HPDE6-E6E7 (cell line): ENCODE data around the gene TBX4.

Experiments
- DNase-seq: peaks from one replicate; pipeline ENCODE4 v3.0.0; 2011; ENCODE audit warnings: missing footprints; ENCODE audit errors: extremely low spot score

TBX4 gene

DNA sequence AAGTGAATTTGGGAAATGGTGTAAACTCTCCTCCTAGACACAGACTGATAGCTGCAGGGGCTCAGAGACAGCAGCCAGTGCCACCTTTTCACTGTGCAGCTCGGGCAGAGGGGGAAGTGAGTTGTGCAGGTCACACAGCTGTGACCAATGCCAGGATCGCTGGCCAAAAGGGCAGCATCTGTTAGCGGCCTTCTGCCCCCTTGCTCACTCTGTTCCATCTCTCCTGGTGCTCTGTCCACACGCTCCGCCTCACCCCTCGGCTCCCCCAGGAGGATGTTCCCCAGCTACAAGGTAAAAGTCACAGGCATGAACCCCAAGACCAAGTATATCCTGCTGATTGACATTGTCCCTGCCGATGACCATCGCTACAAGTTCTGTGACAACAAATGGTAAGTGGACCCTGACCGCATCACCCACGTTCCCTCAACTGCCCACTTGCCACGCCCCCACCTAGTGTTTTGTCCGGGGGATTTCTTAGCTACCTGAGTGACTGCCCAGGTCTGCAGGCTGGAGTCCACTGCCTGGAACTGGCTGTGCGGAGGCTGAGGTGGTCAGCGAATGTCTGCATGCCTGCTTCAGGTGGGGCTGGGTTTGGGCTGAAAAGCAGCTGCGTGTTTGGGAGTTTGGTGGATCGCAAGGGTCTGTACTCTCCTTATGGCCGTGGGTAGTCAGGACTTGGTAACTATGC lies 13.5 kb downstream of the TBX4 start:
- no peak for DNase-seq

DNA sequence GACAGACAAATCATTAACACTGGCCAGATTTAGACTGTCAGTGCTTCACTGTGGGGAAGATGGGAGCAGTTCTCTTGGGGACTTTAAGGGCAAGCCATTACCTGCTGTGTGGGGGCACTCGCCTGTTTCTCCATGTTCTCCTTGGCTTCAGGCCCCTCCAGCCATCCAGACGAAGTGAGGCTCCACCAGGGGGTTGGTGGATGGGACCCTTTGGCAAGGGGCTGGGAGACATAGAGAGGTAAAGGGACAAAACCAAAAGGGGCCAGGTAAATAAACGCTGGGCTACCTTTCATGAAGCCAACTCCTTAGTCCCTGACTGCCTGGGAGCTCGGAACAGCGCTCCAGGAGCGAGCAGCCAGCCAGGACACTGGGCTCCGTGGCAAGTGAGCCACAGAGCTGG lies 14.0 kb downstream of the TBX4 start:
- no peak for DNase-seq

DNA sequence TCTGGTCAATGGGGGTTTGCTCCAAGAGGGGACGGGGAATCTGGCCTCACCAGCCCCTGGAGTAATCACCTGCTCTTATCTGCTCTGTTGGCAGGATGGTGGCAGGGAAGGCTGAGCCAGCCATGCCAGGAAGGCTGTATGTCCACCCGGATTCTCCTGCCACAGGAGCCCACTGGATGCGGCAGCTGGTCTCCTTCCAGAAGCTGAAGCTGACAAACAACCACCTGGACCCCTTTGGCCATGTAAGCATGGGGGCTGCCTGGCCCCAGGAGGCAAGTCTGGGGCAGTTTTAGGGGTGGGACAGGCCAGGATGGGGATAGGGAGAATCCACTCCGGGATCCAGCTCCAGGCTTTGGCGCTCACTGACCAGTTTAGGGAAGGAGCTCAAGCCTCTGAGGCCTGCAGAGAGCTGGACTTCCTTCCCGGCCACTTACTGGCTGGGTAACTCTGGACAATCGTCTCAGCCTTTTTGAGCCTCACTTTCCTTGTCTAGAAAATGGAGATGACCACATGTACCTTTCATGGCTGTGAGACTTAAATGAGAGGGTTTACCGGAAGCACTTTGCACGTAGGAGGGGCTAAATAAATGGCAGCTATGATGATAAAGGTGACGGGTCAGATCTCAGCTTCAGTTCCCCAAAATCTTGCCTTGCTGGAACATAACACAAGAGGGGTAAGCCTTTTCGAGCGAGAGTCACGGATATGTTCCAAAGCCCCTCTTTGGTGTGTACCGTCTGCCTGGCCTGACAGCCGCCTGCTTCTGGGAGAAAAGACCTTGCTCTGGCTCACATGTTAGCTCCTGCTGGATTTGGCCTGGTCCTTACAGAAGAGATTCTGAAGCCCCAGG lies 15.4 kb downstream of the TBX4 start:
- no peak for DNase-seq

DNA sequence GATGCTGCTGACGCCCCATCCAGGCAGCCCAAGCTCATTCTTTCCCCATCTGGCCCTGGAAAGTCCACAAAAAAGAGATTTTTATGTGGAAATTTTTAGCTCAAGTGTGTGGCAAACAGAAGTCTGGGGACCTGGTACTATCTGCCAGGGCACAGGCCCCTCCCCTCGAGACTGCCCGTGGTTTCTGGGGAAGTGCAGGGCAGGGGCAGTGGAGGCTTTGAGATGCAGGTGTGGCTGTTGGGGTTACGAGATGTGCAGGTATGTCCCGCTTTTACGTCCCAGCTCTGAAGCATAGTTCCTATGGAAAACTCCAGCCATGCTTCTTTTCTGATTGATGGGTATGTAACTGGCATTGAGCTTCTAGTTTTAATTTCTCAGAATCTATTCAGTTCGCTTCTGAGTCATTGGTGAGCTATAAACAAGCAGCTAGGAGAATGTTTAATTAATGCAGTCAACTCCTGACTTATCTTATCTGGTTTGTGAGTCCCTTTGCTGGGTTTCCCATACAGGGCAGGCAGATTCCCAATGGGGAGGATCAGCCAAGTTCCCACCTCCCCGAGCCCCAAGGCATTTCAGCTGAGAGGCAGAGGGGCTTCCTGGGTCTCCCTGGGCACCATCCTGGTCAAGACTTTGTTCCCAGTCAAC lies 16.2 kb downstream of the TBX4 start:
- DNase-seq, result no peak

DNA sequence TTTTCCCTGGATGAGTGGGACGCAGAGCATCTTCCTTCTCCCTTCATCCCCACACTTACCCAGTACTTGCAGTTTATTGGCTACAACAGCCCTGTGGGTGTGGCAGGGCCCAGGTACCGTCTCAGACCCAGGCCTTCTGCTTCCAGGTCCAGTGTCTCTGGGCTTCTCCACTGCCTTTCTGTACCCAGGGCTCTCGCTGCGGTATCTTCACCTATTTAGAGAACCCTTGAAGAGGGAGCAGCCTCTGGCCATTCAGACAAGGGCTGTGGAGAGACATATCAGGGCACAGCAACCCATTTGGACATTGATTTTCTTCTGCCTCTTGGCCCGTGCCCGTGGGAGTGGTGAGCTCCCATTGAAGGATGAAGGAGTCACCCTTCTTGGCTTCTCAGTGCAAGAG lies 17.3 kb downstream of the TBX4 start:
- DNase-seq, result no peak

DNA sequence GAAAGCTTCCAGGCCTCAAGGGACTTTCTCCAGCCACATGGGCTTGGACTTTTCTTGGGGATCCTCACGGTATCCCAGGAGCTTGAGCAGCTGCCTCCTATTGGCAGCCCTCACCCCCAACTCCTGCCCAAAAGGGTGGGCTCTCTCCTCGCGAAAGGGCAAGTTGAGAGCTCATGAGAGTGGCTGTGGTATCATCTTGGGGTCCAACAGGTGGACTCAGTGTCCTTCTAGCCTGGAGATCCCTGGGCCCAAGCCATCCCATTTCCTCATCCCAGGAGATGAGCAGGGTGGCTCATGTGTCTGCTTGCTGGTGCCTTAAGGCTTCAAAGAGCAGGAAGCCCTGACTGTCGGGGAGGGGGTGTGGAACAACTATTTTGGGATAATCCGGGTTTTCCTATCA lies 17.7 kb downstream of the TBX4 start:
- DNase-seq, result no peak

DNA sequence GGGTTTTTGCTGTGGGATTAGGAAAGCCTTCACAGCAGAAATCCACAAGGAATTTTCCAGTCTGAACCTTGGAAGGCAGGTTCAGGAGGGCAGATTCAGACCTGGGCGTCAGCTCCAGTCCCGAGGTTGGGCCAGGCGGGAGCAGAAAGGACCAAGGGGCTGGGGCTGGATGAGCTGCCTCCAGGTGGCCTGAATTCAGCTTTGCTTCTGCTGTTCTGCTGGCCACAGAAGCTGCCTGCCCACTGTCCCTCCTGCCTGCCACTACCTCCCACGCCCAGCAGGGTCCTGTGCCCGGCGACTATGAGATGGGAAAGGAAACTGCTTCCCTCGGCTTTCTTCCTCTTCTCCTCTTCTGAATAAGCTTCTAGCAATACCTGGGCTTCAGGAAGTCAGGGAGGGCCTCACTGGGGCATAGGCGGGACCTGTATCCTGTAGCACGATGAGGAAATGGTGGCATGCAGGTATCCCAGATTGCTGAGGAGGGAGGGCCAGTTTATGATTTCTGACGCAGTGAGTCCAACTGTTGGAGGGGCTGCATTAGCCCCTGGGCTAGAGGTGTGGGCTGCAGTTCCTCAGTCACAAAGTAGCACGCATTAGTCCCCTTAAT lies 18.4 kb downstream of the TBX4 start:
- no peak for DNase-seq

DNA sequence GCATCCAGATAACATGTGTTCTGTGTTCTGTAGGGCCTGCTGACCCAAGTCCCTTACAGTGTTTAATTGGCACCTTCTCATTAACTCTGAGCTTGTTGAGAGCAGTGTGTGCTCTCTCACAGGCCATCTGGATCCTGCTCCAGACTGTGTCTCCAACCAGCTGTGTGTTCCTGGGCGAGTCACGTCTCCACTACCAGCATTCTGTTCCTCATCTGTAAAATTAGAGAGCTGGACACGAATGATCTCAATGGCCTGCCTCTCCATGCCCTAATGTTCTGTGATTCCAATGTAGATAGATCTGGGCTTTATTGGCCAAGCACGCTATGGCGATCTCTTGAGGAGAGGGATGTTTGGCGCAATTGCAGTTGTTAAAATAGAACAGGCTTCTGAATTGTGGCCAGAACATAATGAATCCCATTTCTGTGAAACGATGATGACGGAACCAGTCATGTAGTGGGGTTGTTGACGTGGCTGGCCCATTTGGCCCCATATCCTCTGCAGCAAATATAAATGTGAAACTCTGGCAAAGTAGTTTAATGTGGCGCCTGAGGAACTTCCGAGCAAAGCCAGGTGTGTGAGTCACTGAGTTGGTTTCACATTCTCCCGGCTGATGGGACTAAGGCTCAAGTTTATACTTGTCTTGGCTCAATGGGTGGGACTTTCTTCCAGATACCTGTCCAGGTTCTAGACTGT lies 22.2 kb downstream of the TBX4 start:
- DNase-seq, result peak; percentile 98

DNA sequence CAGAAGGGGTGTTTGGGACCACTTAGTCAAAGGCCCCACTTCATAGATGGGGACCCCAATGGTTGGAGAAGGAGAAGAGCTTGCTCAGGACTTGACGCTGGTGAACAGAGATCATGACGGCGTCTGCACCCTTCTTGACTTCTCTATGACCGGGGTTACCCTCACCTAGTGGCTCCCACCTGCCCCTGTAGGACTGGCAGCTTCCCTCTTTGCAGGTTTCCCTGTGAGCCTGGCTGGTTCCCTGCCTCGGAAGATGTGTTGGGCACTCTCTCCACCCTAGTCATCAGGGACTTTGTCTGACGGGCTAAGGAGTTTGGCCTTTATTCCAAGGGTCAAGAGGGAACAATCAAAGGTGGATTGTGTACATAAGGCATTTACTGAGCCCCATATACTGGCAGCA lies 22.7 kb downstream of the TBX4 start:
- DNase-seq, result no peak

DNA sequence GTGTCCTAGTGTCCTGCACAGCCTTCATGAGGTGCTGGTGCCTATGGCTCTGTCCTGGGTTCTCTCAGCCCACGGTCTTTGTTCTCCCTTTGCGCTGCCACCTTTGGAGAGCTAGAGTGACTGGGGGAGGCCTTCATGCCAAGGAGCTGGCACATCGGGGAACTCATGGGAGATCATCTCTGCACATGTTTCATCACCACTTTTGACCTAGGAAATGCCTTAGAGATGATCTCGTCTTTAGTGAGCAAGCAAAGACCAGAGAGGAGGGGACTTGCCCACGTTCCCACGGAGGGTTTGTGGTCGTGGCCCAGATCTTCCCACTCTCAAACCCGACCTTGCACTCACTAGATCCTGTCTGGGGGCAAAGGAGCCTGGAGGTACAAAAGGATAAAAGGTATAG lies 23.5 kb downstream of the TBX4 start:
- no peak for DNase-seq

DNA sequence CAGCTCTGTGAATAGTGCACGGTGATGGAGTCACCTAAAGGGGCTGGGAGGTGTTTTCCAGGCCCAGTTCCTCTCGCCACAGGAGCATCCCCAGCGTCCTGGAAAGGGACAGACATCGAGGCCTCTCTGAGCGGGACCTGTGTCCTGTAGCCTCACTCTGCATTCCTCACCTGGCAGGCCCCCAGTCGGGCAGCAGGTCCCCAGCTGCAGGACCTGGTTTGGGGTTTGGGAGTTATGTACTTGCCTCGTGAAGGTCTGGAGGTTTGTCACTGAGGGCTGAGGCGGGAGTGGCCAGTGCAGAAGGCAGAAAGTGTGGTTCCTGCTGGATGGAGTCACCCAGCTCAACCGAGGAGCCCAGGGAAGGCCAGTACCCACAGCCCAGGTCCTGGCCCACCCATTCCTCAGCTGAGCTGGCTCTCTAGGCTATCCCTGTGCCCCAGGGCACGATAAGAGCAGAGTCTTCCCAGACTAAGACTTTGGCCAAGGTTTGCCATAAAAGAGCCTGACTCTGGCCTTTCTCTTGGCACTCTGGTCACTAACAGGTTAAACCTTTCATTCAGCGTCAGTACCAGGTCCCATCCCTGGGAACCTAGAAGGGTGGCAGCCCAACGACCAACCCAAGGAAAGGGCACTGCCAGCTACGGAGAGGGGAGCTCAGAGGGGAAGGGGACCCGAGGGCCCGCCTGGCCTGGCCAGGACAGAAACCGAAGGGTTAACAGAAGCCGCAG lies 24.4 kb downstream of the TBX4 start:
- DNase-seq, result no peak

DNA sequence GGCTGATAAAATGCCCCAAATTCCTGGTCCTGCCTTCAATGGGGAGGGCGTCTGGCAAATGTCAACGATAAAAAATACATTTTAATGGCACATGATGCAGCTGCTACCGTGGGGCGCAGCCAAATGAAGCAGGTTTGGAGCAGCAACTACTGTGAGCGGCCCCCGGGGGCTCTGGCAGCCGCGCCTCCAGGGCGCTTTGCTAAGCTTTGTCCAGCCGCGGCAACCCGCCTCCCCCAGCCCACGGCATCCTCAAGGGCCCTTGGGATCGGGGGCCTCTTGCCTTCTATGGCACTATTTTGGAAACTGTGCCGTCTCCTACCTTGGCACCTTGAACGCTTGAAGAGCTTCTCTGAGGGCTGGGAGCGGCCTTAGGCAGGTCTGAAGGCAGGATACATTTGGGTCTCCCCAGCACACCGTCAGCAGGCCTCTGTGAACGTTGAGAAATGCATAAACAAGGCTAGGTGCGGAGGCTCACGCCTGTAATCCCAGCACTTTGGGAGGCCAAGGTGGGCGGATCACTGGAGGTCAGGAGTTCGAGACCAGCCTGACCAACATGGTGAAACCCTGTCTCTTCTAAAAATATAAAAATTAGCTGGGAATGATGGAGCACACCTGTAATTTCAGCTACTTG lies 25.1 kb downstream of the TBX4 start:
- no peak for DNase-seq

DNA sequence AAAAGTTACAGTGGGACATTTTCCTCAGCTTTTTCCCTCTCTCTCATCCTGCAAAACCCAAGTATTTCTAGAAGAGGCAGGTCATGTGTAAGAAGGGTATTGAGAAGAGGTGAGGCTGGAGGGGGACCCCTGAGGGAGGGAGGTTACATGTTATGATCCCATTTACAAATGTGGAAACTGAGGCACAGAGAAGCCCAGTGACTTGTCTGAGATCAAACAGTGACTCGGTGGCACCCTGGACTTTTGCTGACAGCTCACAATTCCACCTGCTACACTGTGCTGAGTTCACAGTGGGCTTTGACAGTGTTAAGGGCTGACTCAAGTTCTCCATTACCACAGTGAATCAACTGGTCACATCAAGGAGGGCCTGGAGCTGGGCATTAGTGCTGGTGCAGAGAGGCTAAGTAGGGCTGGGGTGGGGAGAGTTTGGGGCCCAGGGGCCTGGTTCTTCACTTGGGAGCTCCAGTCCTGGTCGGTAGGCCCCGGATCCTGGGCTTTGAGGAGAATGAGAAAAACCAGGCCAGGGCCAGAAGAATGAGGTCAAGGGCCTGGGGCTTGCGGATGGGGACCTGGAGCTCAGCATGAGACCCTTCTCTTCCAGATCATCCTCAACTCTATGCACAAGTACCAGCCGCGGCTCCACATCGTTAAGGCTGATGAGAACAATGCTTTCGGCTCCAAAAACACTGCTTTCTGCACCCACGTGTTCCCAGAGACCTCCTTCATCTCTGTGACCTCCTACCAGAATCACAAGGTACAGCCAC lies 26.0 kb downstream of the TBX4 start:
- no peak for DNase-seq

DNA sequence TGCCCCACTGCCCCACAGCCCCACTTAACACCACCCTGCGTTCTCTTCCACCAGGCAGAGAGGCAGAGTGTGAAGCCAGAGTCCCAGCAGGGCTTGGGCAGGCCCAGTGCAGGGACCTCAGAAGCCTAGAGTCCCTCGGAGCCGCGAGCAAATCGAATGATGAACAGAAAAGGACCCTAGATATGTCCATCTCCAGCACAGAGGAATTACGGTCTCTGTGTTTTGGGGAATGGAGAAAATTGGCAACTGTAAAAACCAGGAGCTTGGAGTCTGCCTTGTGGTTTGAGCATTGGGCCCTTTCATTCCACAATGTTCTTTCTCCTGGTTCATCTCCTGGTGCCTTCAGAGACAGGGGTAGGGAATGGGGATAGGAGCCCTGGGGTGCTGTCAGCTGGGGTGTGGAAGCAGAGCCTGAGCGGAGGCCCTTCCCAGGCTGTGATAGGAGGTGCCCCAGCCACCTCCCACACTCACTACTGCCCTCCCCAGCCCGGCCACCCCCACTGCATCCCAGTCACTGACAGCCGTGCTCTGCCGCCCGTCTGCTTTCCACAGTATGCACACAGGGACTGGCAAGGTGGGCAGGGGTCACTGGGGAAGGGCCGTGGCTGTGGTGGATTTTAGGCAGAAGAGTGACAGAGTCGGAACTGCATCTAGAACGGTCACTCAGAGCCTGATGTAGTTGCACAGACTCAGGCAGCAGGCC lies 26.7 kb downstream of the TBX4 start:
- DNase-seq, result no peak

DNA sequence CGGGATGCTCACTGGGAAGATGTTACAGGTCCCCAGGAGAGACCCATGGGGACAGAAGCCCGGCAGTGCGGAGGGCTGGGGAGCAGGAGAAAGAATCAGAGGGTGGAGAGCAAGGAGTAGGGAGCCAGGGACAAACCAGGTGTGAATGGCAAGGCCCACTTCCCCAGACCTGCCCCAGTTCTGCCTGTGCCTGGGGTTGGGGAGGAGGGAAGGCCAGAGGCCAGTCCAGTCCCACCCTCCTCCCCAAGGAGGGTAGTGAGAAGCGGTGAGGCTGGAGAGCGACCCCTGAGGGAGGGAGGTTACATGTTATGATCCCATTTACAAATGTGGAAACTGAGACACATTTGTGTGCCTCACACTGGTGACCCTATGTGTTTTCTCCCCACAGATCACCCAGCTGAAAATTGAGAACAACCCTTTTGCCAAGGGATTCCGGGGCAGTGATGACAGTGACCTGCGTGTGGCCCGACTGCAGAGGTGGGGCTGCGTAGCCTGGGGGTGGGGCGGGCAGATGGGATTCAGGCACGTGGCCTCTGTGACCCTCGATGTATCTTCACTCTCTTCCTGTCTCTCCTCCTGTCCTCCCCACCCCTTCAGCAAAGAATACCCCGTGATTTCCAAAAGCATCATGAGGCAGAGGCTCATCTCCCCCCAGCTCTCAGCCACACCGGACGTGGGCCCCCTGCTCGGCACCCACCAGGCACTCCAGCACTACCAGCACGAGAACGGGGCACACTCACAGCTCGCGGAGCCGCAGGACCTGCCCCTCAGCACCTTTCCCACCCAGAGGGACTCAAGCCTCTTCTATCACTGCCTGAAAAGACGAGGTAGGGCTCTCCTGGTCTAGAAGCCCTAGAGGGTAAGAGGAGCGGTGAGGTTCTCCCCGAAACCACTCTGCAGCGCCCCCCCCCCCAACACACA lies 27.5 kb downstream of the TBX4 start:
- no peak for DNase-seq

DNA sequence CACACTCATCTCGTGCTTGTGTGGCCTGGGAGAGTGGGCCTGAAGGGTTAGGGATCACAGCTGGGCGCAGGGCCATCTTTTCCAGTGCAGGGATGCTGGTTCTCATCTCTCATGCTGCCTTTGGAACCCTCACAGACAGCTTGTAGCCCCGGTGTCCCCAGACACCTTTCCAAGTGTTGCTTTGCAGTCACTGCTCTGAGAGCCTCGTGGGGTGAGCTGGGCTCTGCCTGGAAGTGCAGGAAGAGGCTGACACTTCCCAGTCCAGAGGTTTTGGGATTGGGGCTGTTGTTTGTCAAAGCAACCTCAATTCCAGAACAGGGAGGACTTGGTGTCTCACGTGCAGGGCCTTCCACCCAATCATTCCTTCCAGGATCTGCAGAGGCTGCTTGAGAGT lies 28.2 kb downstream of the TBX4 start:
- DNase-seq, result no peak

DNA sequence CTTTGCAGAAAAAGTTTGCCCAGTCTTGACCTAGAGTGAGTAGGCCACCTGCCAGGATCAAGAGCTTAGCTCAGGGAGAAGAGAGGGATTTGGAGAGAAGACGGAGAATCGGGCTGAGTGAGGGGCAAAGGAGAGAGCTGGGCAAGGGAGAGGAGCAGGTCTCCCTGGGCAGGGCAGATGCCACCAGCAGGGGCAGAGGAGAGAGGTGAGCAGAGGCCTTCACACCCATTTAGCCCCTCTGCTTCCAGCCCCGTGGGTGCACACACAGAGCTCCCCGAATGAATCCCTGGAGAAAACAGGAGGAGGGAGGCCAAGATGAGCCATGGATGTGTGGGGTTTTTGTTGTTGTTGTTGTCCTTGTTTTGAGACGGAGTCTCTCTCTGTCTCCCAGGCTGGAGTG lies 29.2 kb downstream of the TBX4 start:
- DNase-seq, result no peak

DNA sequence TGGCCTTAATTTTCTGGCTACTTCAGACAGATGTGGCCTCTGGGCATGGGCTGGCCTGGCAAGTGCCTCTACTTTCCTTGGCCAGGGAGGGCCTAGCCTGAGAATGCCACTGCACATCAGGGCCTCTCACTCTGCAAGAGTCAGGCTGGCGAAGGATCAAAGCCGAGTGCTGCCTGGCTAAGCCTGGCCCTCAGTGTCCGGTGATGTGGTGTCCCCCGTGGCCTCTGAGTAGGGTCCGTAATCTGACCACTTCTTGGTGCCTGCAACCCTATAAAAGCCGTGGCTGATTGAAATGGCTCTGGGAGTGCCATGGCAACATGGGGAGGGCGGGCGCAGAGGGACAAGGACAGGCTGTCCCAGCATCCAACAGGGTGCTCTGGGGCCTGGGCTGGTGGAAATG lies 30.2 kb downstream of the TBX4 start:
- no peak for DNase-seq
